T-helper 1 cell treated with Interleukin-12 subunit alpha and Interleukin-12 subunit beta and Interleukin-4 antibody, amounts not matched to agents 30 ng/mL and 1 ng/mL, for 36 hours (primary cell): Measurements from ENCODE around the gene APLP1. TPM values are rescaled to one million over a fixed set of nuclear protein-coding genes. Genes with fewer than 3 reads are reported as not detected.
"Not testable (repeated sequence)": the region's sequence is repeated elsewhere in the genome, so short reads cannot be mapped to it uniquely, and the experiment has no call there.

Experiments
- intact Hi-C: fragments of 100-400 bp; cut with micrococcal nuclease; formaldehyde crosslinking; loops from one replicate; pipeline ENCODE4 v1.15.1; 2024
- total RNA-seq: library from RNA; stranded (reverse); gene quantifications from 2 replicates; pipeline ENCODE4 v1.2.3, GENCODE V29; 2022

APLP1 gene
- total RNA-seq, 1 donor from 2014 or later: 3.6 TPM

- intact Hi-C loops: loop anchor here (1.0 to 5.0 kb wide), 4 partner anchors 11 to 292 kb away; no protein-coding TSS in a partner anchor
Measured at GRCh38 chr19:35879770-35880317, 11.5 kb downstream of the APLP1 start.

DNA sequence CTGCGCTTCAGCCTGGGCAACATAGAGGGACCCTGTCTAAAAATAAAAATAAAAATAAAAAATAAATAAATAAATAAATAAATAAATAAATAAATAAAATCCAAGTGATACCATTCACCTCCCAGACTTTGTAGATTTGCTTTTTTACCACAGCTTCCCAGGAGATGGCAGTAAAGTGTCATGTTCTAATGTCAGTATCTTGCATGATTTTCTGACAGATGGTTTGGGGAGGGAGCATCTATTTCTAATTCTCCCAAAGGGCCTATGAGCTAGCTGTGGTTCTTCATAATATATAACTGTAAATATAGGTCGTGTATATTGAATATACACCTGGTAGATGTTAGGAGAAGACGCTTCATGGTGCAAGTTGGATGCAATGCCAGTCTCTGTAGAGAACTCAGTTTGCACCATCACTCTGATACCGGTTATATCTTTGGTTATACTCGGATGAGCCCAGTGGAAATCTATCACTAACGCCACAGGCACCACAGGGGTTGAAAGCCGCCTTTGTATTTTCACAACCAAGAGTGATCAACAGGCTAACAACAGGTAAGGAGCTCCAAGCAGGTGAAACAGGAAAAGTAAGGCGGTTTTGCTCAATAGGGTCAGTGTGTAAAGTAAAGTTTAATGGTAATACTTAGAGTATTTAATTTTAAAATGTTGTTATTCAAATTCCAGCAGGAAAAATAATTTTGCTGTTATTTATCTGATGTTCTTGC, 13.9 kb downstream of the APLP1 start:
- intact Hi-C loops: loop anchor here (1.0 to 5.0 kb wide), 5 partner anchors 17 to 290 kb away; partner anchors contain the start of genes THAP8 and WDR62

DNA sequence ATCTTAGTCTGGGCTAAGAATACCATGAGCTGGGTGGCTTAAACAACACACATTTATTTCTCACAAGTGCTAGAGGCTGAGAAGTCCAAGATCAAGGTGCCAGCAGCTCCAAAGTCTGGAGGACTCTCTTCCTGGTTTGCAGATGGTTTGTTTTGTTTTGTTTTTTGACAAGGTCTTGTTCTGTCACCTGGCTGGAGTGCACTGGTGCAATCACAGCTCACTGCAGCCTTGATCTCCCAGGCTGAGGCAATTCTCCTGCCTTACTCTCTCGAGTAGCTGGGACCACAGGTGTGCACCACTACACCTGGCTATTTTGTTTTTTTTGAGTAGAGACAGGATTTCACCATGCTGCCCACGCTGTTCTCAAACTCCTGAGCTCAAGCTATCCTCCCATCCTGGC, 15.5 kb downstream of the APLP1 start:
- intact Hi-C loops: loop anchor here (5.0 kb wide), 2 partner anchors 192 to 288 kb away; no protein-coding TSS in a partner anchor

- intact Hi-C loops: no loop called here
Measured at GRCh38 chr19:35885225-35885738, 16.9 kb downstream of the APLP1 start.

DNA sequence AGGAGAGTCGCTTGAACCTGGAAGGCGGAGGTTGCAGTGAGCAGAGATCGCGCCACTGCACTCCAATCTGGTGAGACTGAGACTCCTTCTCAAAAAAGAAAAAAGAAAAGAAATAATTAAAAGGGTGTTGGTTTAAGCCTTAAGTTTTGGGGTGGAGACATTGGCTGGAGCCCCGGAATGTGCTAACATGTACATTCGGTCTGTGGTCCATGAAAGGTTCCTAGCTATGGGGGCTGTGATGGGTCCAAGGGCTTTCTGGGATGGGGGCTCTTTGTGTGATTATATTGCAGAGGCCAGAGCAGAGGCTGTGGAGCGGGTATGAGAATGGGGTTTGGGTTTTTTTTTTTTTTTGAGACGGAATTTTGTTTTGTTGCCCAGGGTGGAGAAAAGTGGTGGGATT, 17.5 kb downstream of the APLP1 start:
- intact Hi-C loops: no loop called here

DNA sequence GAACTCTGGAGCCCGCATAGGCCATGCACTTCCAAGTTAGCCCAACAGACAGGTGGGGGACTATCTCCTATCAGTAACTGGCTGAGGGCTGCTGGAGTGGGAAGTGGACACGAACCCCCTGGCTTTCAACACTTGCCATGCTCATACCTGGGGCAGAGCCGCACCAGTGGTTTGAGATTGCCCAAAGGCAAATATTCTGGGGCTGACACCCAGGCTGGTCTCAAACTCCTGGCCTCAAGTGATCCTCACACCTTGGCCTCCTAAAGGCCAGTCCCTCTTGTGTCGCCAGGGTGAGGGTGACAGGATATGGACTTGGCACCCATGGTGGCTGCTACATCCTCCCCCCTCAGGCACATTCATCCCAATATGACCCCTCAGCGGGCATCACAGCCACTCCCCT, 18.8 kb downstream of the APLP1 start:
- intact Hi-C loops: no loop called here

- intact Hi-C loops: no loop called here
Measured at GRCh38 chr19:35888398-35888797, 20.0 kb downstream of the APLP1 start.

- intact Hi-C loops: no loop called here
Measured at GRCh38 chr19:35889370-35890112, 21.2 kb downstream of the APLP1 start.

- intact Hi-C loops: no loop called here
Measured at GRCh38 chr19:35890113-35890650, 21.8 kb downstream of the APLP1 start.

- intact Hi-C loops: not testable (repeated sequence)
Measured at GRCh38 chr19:35891819-35892218, 23.4 kb downstream of the APLP1 start.

DNA sequence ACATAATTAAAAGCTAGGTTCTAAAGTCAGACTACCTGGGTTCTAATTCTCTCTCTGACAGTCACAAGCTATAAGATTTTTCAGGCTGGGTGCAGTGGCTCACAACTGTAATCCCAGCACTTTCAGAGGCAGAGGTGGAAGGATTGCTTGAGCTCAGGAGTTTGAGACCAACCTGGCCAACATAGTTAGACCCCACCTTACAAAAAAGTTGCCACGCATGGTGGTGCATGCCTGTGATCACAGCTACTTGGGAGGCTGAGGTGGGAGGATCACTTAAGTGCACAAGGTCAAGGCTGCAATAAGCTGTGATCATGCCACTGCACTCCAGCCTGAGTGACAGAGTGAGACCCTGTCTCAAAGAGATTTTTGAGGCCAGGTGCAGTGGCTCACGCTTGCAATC, 26.0 kb downstream of the APLP1 start:
- intact Hi-C loops: no loop called here

GRCh38 chr19:35895911-35896642, 27.7 kb downstream of the APLP1 start:
- intact Hi-C loops: no loop called here

DNA sequence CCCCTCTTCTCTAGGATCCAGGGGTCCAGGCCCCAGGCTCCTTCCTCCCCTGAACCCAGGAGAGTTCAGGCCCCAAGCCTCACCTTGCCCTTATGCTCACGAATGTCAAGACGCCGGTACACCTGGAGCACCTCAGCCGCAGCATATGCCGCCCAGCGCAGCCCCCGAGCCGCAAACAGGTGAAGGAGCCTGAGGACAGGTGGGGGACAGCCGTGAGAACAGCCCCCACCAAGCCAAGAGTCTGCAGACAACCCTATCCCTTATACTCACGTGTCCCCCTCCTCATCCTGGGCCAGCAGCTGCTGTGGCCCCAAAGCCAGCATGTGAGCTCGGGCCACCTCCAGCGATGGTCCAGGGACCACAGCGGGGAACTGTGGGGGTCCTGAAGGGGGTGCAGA, 28.3 kb downstream of the APLP1 start:
- intact Hi-C loops: no loop called here

DNA sequence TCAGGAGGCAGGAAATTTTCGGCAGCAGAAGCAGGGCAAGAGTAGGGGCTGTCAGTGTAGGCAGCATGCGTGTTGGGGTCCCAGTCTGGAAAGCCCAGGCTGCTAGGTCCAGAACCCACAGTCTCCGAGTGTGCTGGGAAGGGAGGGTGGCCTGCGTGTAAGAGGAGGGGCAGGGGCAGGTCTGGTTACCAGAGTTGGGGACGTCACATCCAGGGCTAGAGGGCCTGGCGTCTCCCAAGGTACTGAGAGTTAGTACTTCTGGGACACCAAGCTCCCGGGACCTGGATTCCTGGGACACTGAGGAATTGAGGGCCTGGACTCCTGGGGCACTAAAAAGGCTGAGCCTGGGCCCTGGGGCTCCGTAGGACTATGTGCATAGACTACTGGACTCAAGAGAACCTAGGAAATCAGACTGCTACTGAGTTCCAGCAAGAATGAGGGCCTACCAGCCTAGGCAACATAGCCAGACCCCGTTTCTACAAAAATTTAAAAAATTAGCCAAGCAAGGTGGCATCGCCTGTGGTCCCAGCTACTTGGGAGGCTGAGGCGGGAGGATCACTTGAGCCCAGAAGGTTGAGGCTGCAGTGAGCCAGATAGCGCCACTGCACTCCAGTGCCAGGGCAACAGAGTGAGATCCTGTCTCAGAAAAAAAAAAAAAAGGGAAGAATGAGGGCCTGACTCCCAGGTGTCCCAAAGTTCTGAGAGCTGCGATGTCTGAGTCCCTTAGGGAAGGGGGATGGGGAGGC, 29.5 kb downstream of the APLP1 start:
- intact Hi-C loops: loop anchor here (2.0 kb wide), 1 partner anchor 153 kb away; the partner anchor contains the start of genes PSENEN and U2AF1L4

GRCh38 chr19:35898499-35898809, 30.1 kb downstream of the APLP1 start:
- intact Hi-C loops: loop anchor here (2.0 kb wide), 1 partner anchor 154 kb away; the partner anchor contains the start of genes PSENEN and U2AF1L4

DNA sequence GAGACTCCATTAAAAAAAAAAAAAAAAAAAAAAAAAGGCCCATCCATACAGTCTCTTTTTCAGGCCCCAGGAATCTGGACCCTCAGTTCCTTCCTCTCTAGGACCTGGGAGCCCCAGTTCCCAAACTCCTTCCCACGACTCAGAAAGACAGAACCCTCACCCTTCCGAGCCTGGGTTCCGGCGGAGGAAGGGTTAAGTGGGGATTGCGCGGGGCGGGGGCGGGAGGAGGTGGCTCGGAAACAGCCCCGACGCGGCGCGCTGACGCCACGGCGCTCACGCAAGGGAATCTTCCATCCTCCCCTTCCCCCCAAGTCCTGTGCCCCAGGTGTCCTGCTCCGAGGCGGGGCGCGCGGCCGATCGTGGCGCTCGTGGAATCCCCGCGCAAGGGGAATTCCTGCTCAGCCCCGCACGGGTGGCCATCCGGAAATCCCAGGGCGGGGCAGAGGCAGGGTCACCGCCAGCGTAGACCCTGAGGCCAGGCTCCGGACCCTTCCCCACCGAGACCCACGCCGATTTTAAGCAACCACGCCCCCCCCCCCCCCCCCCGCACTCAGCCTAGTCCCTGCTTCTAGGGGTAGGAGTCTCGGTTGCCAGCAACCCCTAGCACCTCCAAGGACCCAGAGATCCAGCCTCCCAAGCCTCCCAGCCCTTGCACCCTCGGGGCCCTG, 31.3 kb downstream of the APLP1 start:
- intact Hi-C loops: loop anchor here (1.0 to 10.0 kb wide), 10 partner anchors 17 to 685 kb away; partner anchors contain the start of genes ALKBH6, LIN37, PSENEN and TBCB

- intact Hi-C loops: loop anchor here (10.0 kb wide), 1 partner anchor 686 kb away; no protein-coding TSS in a partner anchor
Measured at GRCh38 chr19:35901055-35901644, 32.8 kb downstream of the APLP1 start.

GRCh38 chr19:35901854-35902661, 33.7 kb downstream of the APLP1 start, which contains the start of gene HCST:
Gene HCST, plus strand, starts transcription at chr19:35902529. Its CDS starts 65 bp downstream, at chr19:35902594.
- intact Hi-C loops: loop anchor here (1.0 to 10.0 kb wide), 2 partner anchors 258 to 687 kb away; no protein-coding TSS in a partner anchor
